Thyroid gland (tissue), 4 donors: ENCODE measurements around the gene UBXN2A. TPM values are rescaled to one million over a fixed set of nuclear protein-coding genes. Genes with fewer than 3 reads are reported as not detected.
"Not testable (repeated sequence)": the region's sequence is repeated elsewhere in the genome, so short reads cannot be mapped to it uniquely, and the experiment has no call there.

Experiments
- DNase-seq, 2 donors: peaks; one replicate each; pipeline ENCODE4 v3.0.0-alpha.2; 2019
- H3K27ac ChIP-seq, 3 donors: fragments of 200-600 bp; sonication (generic); 1 replicate in 2 of 3; 2 replicates in 1 of 3; pipeline ENCODE4 v1.5.1; 2016 to 2019; ENCODE audit warnings: mild to moderate bottlenecking in 1 of 3, moderate library complexity in 1 of 3
- H3K27me3 ChIP-seq: fragments of 200-600 bp; sonication (generic); one replicate; pipeline ENCODE4 v1.5.1; 2019
- H3K36me3 ChIP-seq, 2 donors: fragments of 200-600 bp; sonication (generic); one replicate each; pipeline ENCODE4 v1.5.1; 2016 to 2019
- H3K4me1 ChIP-seq, 2 donors: fragments of 200-600 bp; sonication (generic); one replicate each; pipeline ENCODE4 v1.5.1; 2017 to 2019
- H3K4me3 ChIP-seq, 3 donors: fragments of 200-600 bp; sonication (generic); replicated peaks in 1 of 3; 1 replicate in 2 of 3; 2 replicates in 1 of 3; pipeline ENCODE4 v1.5.1; 2016; ENCODE audit warnings: mild to moderate bottlenecking in 1 of 3
- H3K9me3 ChIP-seq: fragments of 200-600 bp; sonication (generic); one replicate; pipeline ENCODE4 v1.5.1; 2017
- POLR2A ChIP-seq, 2 donors: fragments of 450-650 bp; IDR thresholded peaks; one replicate each; pipeline ENCODE4 v1.6.1; 2017; ENCODE audit warnings: antibody characterized with exemption in 2 of 2, mild to moderate bottlenecking in 2 of 2, moderate library complexity in 1 of 2
- WGBS, 2 donors: methylation state at CpG; one replicate each; pipeline ENCODE4 v1.1.5; 2017; 5-methylcytosine and 5-hydroxymethylcytosine counted together
- intact Hi-C: fragments of 100-400 bp; cut with DNase I; formaldehyde crosslinking; loops from one replicate; pipeline ENCODE4 v1.15.1; 2023
- total RNA-seq, 4 donors: library from RNA; depleted of rRNA; stranded (reverse); fragments of >200 nt; gene quantifications; one replicate each; pipeline ENCODE4 v1.2.3, GENCODE V29; 2016
- TF ChIP-seq, protein P1 (sequence below), 6 experiments: fragments of 200-600 bp in 3 of 6; fragments of 450-650 bp in 3 of 6; sonication (generic) in 3 of 6; IDR thresholded peaks; one replicate each; pipeline ENCODE4 v1.5.1; 2016 to 2019; ENCODE audit warnings: antibody characterized with exemption in 6 of 6, mild to moderate bottlenecking in 2 of 6, inconsistent platforms in 1 of 6, moderate library complexity in 1 of 6

The UBXN2A gene
- total RNA-seq, 4 donors from 2014 or later = 10.7 to 14.9 (median 13.7) TPM

DNA sequence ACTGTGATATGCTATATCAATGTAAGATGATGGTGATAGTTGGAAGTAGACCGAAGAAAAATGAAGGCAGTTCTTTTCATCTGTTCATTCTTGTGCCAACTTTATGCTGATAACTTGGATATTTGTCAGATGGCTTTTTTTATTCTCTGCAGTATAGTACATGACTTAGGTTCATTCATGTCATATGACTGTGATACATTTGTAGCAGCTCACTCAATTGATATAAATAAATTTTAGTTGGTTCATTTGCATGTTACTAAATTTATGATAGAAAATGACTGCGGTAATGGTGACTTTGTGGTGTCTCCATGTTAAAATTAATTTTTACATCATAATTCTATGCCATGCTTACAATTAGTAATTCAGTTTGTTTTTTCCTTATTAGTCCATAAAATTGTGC lies 7.1 kb downstream of the UBXN2A start:
- no peak for DNase-seq
- Histone ChIP-seq H3K4me3 (no peak overlapping the region), H3K27ac (no peak overlapping the region), H3K36me3 (no peaks in the 10 kb centered on the region), H3K4me1 (peaks cover 0 to 4% of the 10 kb centered on the region in 2 donors), H3K27me3 (no peaks in the 10 kb centered on the region), H3K9me3 (no peaks in the 10 kb centered on the region)
- intact Hi-C loops = no loop called here
- 92 to 96% methylated on average over 2 of the region's 2 CpGs for WGBS, 2 donors
- TF ChIP-seq POLR2A (IDR thresholded peaks at IDR 0.05) = no peak
- TF ChIP-seq, protein P1, sequence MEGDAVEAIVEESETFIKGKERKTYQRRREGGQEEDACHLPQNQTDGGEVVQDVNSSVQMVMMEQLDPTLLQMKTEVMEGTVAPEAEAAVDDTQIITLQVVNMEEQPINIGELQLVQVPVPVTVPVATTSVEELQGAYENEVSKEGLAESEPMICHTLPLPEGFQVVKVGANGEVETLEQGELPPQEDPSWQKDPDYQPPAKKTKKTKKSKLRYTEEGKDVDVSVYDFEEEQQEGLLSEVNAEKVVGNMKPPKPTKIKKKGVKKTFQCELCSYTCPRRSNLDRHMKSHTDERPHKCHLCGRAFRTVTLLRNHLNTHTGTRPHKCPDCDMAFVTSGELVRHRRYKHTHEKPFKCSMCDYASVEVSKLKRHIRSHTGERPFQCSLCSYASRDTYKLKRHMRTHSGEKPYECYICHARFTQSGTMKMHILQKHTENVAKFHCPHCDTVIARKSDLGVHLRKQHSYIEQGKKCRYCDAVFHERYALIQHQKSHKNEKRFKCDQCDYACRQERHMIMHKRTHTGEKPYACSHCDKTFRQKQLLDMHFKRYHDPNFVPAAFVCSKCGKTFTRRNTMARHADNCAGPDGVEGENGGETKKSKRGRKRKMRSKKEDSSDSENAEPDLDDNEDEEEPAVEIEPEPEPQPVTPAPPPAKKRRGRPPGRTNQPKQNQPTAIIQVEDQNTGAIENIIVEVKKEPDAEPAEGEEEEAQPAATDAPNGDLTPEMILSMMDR (IDR thresholded peaks at IDR 0.05) = no peak

DNA sequence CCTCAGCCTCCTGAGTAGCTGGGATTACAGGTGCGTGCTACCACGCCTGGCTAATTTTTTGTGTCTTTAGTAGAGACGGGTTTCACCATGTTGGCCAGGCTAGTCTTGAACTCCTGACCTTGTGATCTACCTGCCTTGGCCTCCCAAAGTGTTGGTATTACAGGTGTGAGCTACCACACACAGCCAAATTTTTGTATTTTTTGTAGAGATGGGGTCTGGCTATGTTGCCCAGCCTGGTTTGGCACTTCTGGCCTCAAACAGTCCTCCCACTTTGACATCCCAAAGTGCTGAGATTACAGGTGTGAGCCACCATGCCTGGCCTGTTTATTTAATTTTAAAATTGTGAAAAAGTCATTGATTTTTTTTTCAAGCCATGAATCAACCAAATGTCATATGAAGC lies 12.3 kb downstream of the UBXN2A start:
- H3K9me3 ChIP-seq, H3K4me1 ChIP-seq, H3K27me3 ChIP-seq, DNase-seq, H3K36me3 ChIP-seq, H3K27ac ChIP-seq, intact Hi-C loops, H3K4me3 ChIP-seq: not testable (repeated sequence)
- WGBS, 2 donors = 96 to 98% methylated on average over 3 of the region's 3 CpGs

DNA sequence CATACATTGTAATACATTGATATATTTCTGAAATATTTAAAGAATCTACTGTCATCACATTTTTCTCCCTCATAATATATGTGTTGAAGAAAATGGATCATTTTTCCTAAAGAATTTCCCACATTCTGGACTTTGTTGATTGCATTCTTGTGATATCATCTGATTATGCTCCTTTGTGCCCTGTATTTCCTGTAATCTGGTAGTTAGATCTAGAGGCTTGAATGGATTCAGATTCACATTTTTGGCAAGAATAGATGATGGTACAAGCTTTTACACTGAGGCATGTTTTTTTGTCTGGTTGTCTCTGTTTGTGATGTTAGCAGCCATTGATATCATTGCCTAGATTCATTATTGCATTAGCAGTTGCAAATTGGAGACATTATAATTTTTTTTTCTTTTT lies 13.4 kb downstream of the UBXN2A start:
- Histone ChIP-seq H3K27ac (no peak overlapping the region), H3K4me1 (no peaks in the 10 kb centered on the region), H3K27me3 (no peaks in the 10 kb centered on the region), H3K4me3 (no peak overlapping the region), H3K36me3 (no peaks in the 10 kb centered on the region), H3K9me3 (no peaks in the 10 kb centered on the region)
- no peak for DNase-seq
- TF ChIP-seq, protein P1 (IDR thresholded peaks at IDR 0.05) = no peak
- no peak for TF ChIP-seq POLR2A (IDR thresholded peaks at IDR 0.05)
- intact Hi-C loops = no loop called here

GRCh38 chr2:23954325-23955014 lies 14.2 kb downstream of the UBXN2A start:
- no peaks in the 10 kb centered on the region for H3K4me1 ChIP-seq
- intact Hi-C loops = no loop called here
- no peak overlapping the region for H3K4me3 ChIP-seq
- 91 to 92% methylated on average over 6 of the region's 6 CpGs for WGBS, 2 donors
- no peaks in the 10 kb centered on the region for H3K27me3 ChIP-seq
- no peaks in the 10 kb centered on the region for H3K36me3 ChIP-seq
- TF ChIP-seq, protein P1 (IDR thresholded peaks at IDR 0.05) = no peak
- no peak overlapping the region for H3K27ac ChIP-seq
- DNase-seq = no peak
- no peaks in the 10 kb centered on the region for H3K9me3 ChIP-seq

DNA sequence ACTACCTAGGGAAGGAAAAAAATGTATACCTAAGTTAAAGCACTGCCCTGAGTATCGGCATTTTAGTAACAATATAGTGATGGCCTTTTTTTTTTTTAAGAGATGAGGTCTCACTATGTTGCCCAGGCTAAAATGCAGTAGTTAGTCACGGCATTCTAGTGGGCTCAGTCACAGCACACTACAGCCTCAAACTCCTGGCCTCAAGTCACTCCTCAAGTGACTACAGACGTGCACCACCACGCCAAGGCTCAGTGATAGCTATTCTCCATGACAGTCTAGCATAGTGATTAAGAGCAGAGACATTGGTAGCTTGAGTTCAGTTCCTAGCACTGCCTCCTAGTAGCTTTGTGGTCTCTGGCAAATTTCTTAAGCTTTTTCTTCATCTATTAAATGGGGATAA lies 27.6 kb downstream of the UBXN2A start:
- Histone ChIP-seq H3K9me3 (no peaks in the 10 kb centered on the region), H3K36me3 (peaks cover 0 to 9% of the 10 kb centered on the region in 2 donors), H3K27ac (no peak overlapping the region), H3K4me1 (no peaks in the 10 kb centered on the region), H3K4me3 (no peak overlapping the region), H3K27me3 (no peaks in the 10 kb centered on the region)
- intact Hi-C loops = no loop called here
- TF ChIP-seq, protein P1 (IDR thresholded peaks at IDR 0.05) = no peak
- no peak for TF ChIP-seq POLR2A (IDR thresholded peaks at IDR 0.05)
- 94 to 97% methylated on average over 4 of the region's 4 CpGs for WGBS, 2 donors
- no peak for DNase-seq
